Measurements from ENCODE around the gene CTIF.

GRCh38 chr18:48514786-48515185 lies 24.0 kb upstream of the CTIF start:
- TF ChIP-seq CTCF (IDR thresholded peaks at IDR 0.05) (no peak), POLR2A (IDR thresholded peaks at IDR 0.05) (no peak)
